Lower leg skin (tissue), 3 donors: ENCODE results near the gene NFILZ.

ENCODE experiments used
- CTCF ChIP-seq, 3 donors: fragments of 450-650 bp; IDR thresholded peaks; one replicate each; pipeline ENCODE4 v1.5.1; 2016; ENCODE audit warnings: antibody characterized with exemption in 3 of 3, mild to moderate bottlenecking in 3 of 3, moderate library complexity in 2 of 3
- POLR2A ChIP-seq, 2 donors: fragments of 450-650 bp; IDR thresholded peaks; one replicate each; pipeline ENCODE4 v1.6.1; 2016 to 2017; ENCODE audit warnings: antibody characterized with exemption in 2 of 2, mild to moderate bottlenecking in 1 of 2, moderate library complexity in 1 of 2

GRCh38 chr19:8641221-8641907 is 10.9 kb downstream of the NFILZ start:
- TF ChIP-seq POLR2A (IDR thresholded peaks at IDR 0.05) (no peak), CTCF (IDR thresholded peaks at IDR 0.05) (no peak)
